DOHH2 (cell line): ENCODE data around the gene TMEM171.

Experiments used
- CTCF ChIP-seq: fragments of 200-600 bp; sonication (generic); IDR thresholded peaks from one replicate; pipeline ENCODE4 v1.5.1; 2014; ENCODE audit warnings: antibody characterized with exemption, mild to moderate bottlenecking, low read depth, low read length; ENCODE audit not compliant: poor library complexity, severe bottlenecking
- EZH2phosphoT487 ChIP-seq: fragments of 200-600 bp; sonication (generic); IDR thresholded peaks from 2 replicates; pipeline ENCODE4 v1.6.1; 2017; ENCODE audit warnings: borderline replicate concordance, mild to moderate bottlenecking, antibody characterized with exemption, low read length, moderate library complexity, mixed read lengths

- TF ChIP-seq CTCF (no peak), EZH2phosphoT487 (no peak)
These were observed 6.0 kb downstream of the TMEM171 start for GRCh38 chr5:73126381-73126780.
